SH-SY5Y (cell line): ENCODE results near the gene ODF2.

Experiments used
- GATA2 ChIP-seq: IDR thresholded peaks from 2 replicates; pipeline ENCODE4 v1.6.1; 2011; ENCODE audit warnings: mild to moderate bottlenecking, low read depth, low read length
- GATA3 ChIP-seq: IDR thresholded peaks from 2 replicates; pipeline ENCODE4 v1.6.1; 2011; ENCODE audit warnings: low read depth, mild to moderate bottlenecking, low read length, moderate library complexity

DNA sequence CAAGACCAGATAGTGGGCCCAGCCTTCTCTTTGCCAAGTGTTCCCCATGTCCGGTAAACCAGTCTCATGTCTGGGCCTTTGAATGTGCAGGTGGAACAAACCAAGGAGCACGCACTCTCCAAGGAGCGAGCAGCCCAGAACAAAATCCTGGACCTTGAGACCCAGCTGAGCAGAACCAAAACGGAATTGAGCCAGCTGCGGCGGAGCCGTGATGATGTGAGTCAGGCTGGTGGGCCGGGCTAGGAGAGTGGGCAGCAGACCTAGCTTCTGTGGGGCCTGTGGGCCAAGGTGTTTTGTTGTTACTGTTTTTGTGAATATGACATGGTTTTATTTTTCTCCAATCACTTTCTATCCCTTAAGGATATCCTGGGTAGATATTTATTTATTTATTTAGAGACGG is 43.1 kb downstream of the ODF2 start:
- TF ChIP-seq GATA3 (no peak), GATA2 (no peak)
